Stimulated activated CD8-positive, alpha-beta memory T cell treated with anti-CD3 and anti-CD28 coated beads, Interleukin-12 subunit alpha, Interleukin-12 subunit beta, amount 100 ng/mL, for 24 hours (primary cell): ENCODE measurements around the gene CT47C1.

Experiments
- DNase-seq: peaks from one replicate; pipeline ENCODE4 v3.0.0-alpha.2; 2020; ENCODE audit errors: extremely low read depth

CT47C1 gene

GRCh38 chrX:119073911-119074310 lies 1.1 kb downstream of the CT47C1 start:
- DNase-seq, result no peak

- DNase-seq, result no peak
Observed at GRCh38 chrX:119075270-119076025, 2.7 kb downstream of the CT47C1 start.

- no peak for DNase-seq
Observed at GRCh38 chrX:119082278-119082677, 9.5 kb downstream of the CT47C1 start.

GRCh38 chrX:119084766-119085165 lies 12.0 kb downstream of the CT47C1 start:
- DNase-seq, result no peak

GRCh38 chrX:119087121-119087520 lies 14.3 kb downstream of the CT47C1 start:
- DNase-seq, result no peak

- no peak for DNase-seq
Observed at GRCh38 chrX:119089619-119090018, 16.8 kb downstream of the CT47C1 start.

GRCh38 chrX:119090627-119091026 lies 17.8 kb downstream of the CT47C1 start:
- DNase-seq, result no peak

- DNase-seq, result no peak
Observed at GRCh38 chrX:119093991-119094735, 21.4 kb downstream of the CT47C1 start.

- DNase-seq, result no peak
Observed at GRCh38 chrX:119094819-119095218, 22.0 kb downstream of the CT47C1 start.

GRCh38 chrX:119095936-119096335 lies 23.1 kb downstream of the CT47C1 start:
- no peak for DNase-seq

- DNase-seq, result no peak
Observed at GRCh38 chrX:119101168-119101567, 28.4 kb downstream of the CT47C1 start.

GRCh38 chrX:119105826-119106225 lies 33.0 kb downstream of the CT47C1 start:
- DNase-seq, result no peak

GRCh38 chrX:119107206-119107605 lies 34.4 kb downstream of the CT47C1 start:
- no peak for DNase-seq

- peak; percentile 3 for DNase-seq
Observed at GRCh38 chrX:119118780-119119395, 46.1 kb downstream of the CT47C1 start.

- DNase-seq, result no peak
Observed at GRCh38 chrX:119121341-119121740, 48.5 kb downstream of the CT47C1 start.
